GM12875 (cell line): ENCODE measurements around the gene TEAD4.

ENCODE experiments used
- H3K4me3 ChIP-seq: one replicate; pipeline ENCODE4 v1.5.1; 2011; ENCODE audit warnings: low read depth, low read length, control low read depth
- CTCF ChIP-seq: IDR thresholded peaks from 2 replicates; pipeline ENCODE4 v1.5.1; 2011; ENCODE audit warnings: low read depth, mild to moderate bottlenecking, control low read depth, inconsistent platforms, low read length, moderate library complexity, borderline replicate concordance; ENCODE audit not compliant: insufficient read depth

The TEAD4 gene

GRCh38 chr12:2959505-2960389, 550 bp downstream of the TEAD4 start:
- H3K4me3 ChIP-seq: peak overlapping the region; percentile 50
- TF ChIP-seq CTCF: no peak

- no peak for TF ChIP-seq CTCF
- peak overlapping the region; percentile 50 for H3K4me3 ChIP-seq
These were observed 1.3 kb downstream of the TEAD4 start for GRCh38 chr12:2960390-2960956.

GRCh38 chr12:2960996-2961616, 1.9 kb downstream of the TEAD4 start:
- no peak for TF ChIP-seq CTCF
- H3K4me3 ChIP-seq: no peak overlapping the region

- TF ChIP-seq CTCF: no peak
- no peak overlapping the region for H3K4me3 ChIP-seq
These were observed 2.5 kb downstream of the TEAD4 start for GRCh38 chr12:2961705-2962104.

GRCh38 chr12:2963154-2963759, 4.1 kb downstream of the TEAD4 start:
- H3K4me3 ChIP-seq: no peak overlapping the region
- no peak for TF ChIP-seq CTCF

- no peak overlapping the region for H3K4me3 ChIP-seq
- no peak for TF ChIP-seq CTCF
These were observed 4.6 kb downstream of the TEAD4 start for GRCh38 chr12:2963760-2964292.
